Dendritic cell treated with granulocyte-macrophage colony-stimulating factor and Interleukin-4, amounts not matched to agents 40 ng/mL and 50 ng/mL, for 4 days (primary cell): ENCODE results near the gene CRHR2.

Source experiments
- H3K27ac Mint-ChIP-seq: one replicate; pipeline ENCODE4 v1.8.0; 2022; ENCODE audit warnings: mild to moderate bottlenecking, mixed read lengths
- H3K27me3 Mint-ChIP-seq: one replicate; pipeline ENCODE4 v1.8.0; 2022; ENCODE audit warnings: mild to moderate bottlenecking, mixed read lengths
- H3K36me3 Mint-ChIP-seq: one replicate; pipeline ENCODE4 v1.8.0; 2022; ENCODE audit warnings: low read depth, mixed read lengths
- H3K4me1 Mint-ChIP-seq: one replicate; pipeline ENCODE4 v1.8.0; 2022; ENCODE audit warnings: low read depth, mixed read lengths
- H3K4me3 Mint-ChIP-seq: one replicate; pipeline ENCODE4 v1.8.0; 2022; ENCODE audit warnings: mild to moderate bottlenecking, moderate library complexity, mixed read lengths
- H3K9me3 Mint-ChIP-seq: one replicate; pipeline ENCODE4 v1.8.0; 2022; ENCODE audit warnings: mixed read lengths
- intact Hi-C: fragments of 100-400 bp; cut with micrococcal nuclease; formaldehyde crosslinking; loops from one replicate; pipeline ENCODE4 v1.15.0; 2022

CRHR2 gene

DNA sequence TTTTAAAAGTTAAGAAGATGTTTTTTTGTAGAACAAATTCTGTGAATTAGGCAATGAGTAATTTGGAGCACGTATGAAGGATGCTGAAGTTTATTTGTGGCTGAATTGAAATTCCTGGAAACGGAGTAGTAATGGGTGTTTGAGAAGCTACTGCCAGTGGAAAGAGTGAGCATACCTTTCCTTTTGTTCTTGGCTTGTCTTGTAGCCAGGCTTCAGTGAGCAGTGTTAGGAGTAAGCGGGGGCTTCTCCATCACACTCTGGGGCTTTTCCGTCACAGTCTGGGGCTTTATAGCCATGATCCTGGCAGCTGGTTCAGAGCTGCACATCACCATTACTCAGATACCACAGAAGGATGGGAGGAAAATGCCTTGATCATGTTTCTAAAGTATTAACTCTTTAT lies 55.2 kb downstream of the CRHR2 start:
- intact Hi-C loops: no loop called here
- Mint-ChIP-seq H3K4me3 (no peak overlapping the region), H3K27me3 (no peaks in the 10 kb centered on the region), H3K36me3 (peaks cover 93% of the 10 kb centered on the region), H3K27ac (no peak overlapping the region), H3K4me1 (no peaks in the 10 kb centered on the region), H3K9me3 (no peaks in the 10 kb centered on the region)

GRCh38 chr7:30625283-30625682 lies 57.0 kb downstream of the CRHR2 start:
- Mint-ChIP-seq H3K9me3 (no peaks in the 10 kb centered on the region), H3K27me3 (no peaks in the 10 kb centered on the region), H3K4me1 (no peaks in the 10 kb centered on the region), H3K27ac (no peak overlapping the region), H3K4me3 (no peak overlapping the region), H3K36me3 (peaks cover 90% of the 10 kb centered on the region)
- intact Hi-C loops: no loop called here

DNA sequence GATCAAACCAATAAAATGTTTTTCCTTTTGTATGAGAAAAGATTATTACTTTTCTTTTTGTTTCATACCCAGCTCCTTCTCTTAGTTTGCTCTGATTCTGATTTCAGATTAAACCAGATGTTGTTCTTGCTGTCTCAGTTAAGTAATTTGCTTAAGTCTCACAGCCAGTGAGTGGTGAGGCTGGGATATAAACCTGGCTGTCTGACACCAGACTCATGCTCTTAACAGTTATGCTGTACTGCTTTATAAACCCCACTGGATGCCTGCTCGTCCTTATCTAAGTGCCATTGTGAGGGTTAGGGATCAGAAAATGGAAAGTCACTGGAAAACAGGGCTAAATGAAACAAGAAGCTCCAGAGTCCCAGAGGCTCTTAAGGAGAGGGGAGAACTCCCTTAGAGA lies 63.3 kb downstream of the CRHR2 start:
- Mint-ChIP-seq H3K4me3 (no peak overlapping the region), H3K9me3 (no peaks in the 10 kb centered on the region), H3K4me1 (no peaks in the 10 kb centered on the region), H3K27me3 (no peaks in the 10 kb centered on the region), H3K27ac (no peak overlapping the region), H3K36me3 (peaks cover 87% of the 10 kb centered on the region)
- intact Hi-C loops: no loop called here

DNA sequence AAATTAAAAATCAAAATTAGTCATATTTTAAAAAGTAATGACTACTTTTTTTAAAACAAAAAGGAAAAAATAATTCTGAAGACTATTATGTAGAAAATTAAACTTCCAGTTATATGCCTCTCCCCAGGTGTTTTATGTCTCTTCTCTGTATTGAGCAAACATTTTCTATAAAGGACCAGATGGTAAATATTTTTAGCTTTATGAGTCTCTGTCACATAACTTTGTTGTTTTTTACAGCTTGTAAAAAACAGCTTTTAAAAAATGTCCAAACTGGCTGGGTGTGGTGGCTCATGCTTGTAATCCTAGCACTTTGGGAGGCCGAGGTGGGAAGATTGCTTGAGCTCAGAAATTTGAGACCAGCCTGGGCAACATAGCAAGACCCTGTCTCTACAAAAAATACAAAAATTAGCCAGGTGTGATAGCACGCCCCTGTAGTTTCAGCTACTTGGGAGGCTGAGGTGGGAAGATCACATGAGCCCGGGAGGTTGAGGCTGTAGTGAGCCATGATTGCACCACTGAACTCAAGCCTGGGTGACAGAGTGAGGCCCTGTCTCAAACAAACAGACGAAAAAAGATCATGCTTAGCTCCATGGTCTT lies 64.1 kb downstream of the CRHR2 start:
- intact Hi-C loops: no loop called here
- H3K4me1 Mint-ChIP-seq: no peaks in the 10 kb centered on the region
- peaks cover 87% of the 10 kb centered on the region for H3K36me3 Mint-ChIP-seq
- no peaks in the 10 kb centered on the region for H3K9me3 Mint-ChIP-seq
- no peak overlapping the region for H3K27ac Mint-ChIP-seq
- H3K27me3 Mint-ChIP-seq: no peaks in the 10 kb centered on the region
- no peak overlapping the region for H3K4me3 Mint-ChIP-seq

GRCh38 chr7:30617359-30617758 lies 64.9 kb downstream of the CRHR2 start:
- H3K9me3 Mint-ChIP-seq: no peaks in the 10 kb centered on the region
- intact Hi-C loops: no loop called here
- H3K27ac Mint-ChIP-seq: no peak overlapping the region
- no peaks in the 10 kb centered on the region for H3K4me1 Mint-ChIP-seq
- peaks cover 87% of the 10 kb centered on the region for H3K36me3 Mint-ChIP-seq
- H3K4me3 Mint-ChIP-seq: no peak overlapping the region
- H3K27me3 Mint-ChIP-seq: no peaks in the 10 kb centered on the region

DNA sequence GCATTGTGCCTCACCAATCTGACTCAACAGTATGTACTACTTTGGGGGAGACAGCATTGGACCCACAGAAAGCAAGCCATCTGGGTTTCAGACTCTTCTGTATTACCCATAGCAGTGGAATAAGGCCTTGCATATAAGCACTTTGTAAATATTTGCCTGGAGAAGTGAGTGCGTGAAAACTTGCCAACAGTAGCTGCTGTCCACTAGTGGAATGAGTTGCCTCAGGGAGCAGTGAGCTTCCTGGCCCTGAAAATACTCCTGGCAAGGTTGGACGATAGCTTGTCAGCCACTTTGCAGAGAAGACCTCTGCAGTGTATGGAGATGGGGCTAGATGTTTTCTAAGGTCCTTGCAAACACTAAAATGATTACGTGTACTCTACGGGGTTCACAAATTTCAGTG lies 65.9 kb downstream of the CRHR2 start:
- Mint-ChIP-seq H3K9me3 (no peaks in the 10 kb centered on the region), H3K4me3 (no peak overlapping the region), H3K27me3 (no peaks in the 10 kb centered on the region), H3K36me3 (peaks cover 87% of the 10 kb centered on the region), H3K27ac (no peak overlapping the region), H3K4me1 (no peaks in the 10 kb centered on the region)
- intact Hi-C loops: no loop called here

DNA sequence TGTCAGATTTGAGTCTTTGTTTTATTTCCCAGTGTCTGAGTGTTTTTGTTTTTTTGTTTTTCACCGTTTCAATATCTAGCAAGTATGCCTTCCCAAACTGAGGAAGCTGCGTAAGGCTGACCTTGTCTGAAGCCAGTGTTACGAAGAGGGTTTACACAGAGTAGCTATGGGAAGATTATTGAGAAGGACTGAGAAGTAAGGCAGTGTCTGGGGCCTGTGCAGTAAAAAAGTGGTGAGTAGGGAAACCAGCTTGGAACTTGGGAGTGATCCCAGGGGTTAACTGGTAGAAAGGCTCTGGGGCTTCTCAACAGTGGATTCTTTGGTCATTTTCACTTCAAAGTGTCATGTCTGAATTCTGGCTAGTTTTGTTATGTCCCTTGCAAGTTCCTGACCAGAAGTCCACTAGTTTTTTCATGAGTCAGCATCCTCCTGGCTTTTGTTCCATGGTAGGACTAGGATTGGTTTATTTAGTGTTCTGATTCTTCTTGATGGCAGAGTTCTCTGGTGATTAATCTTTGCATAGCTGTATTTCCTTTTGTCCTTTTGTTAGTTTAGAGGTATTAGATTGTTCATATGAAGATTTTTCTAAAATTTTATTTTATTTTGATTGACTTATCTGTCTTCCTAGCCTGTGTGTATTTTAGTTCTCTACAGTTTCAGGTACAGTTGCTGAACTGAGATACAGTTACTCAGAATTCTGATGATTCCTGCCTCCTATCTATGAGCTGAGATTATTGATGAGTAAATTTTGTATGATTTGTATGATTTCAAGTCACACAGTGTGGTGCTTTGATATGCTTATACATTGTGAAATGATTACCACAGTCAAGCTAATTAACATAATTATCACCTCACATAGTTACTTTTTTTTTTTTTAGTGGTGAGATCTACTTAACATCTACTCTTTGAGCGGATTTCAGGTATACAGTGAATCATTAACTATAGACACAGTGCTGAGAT lies 68.6 kb downstream of the CRHR2 start:
- Mint-ChIP-seq H3K27me3 (no peaks in the 10 kb centered on the region), H3K27ac (no peak overlapping the region), H3K36me3 (peaks cover 88% of the 10 kb centered on the region), H3K4me1 (no peaks in the 10 kb centered on the region), H3K4me3 (no peak overlapping the region), H3K9me3 (no peaks in the 10 kb centered on the region)
- intact Hi-C loops: no loop called here

DNA sequence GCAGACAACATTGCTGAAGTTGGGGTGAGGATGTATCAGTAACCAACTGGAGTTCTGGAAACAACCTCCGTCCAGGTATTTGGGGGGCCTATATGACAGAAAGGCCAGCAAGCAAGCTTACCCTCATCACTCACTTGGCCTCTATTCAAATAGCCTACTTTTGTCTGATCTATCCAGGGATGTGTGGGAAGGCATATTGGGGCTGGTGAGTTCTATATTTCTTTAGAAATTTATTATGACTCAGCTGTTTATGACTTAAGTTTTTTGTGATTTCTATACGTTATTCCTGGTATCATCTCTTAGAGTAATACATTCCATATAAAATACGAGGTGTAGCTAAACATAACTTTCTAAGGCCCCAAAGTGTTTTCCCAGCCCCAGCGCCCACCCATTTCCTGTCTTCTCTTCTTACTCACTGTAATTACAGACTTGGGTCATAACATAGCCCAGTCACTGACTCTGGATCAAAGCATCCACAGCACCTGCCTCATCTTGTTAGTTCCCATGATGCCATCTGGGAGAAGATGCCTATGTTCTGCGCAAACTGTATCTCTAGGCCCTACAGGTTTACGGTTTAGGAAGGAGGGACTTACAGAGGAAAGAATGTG lies 69.5 kb downstream of the CRHR2 start:
- intact Hi-C loops: no loop called here
- H3K27me3 Mint-ChIP-seq: no peaks in the 10 kb centered on the region
- H3K9me3 Mint-ChIP-seq: no peaks in the 10 kb centered on the region
- H3K4me3 Mint-ChIP-seq: no peak overlapping the region
- H3K4me1 Mint-ChIP-seq: no peaks in the 10 kb centered on the region
- no peak overlapping the region for H3K27ac Mint-ChIP-seq
- peaks cover 89% of the 10 kb centered on the region for H3K36me3 Mint-ChIP-seq

DNA sequence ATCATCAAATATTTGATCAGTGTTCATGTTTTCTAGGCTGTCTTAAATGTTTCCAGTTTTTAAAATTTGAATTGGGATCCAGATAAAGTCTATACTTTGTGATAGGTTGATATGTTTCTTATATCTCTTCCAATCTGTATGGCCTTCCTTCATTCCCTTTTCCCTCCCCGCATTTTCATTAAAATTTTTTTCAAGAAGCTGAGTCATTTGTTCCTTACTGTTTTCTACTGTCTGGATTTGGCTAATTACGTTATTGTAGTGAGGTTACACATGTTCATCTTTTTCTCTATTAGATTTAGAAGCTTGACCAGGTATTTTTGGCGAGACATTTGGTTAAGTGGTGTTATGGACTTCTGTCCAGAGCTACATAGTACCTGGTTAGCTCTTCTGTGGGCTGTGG lies 76.4 kb downstream of the CRHR2 start:
- no peaks in the 10 kb centered on the region for H3K9me3 Mint-ChIP-seq
- no peak overlapping the region for H3K4me3 Mint-ChIP-seq
- intact Hi-C loops: no loop called here
- no peaks in the 10 kb centered on the region for H3K4me1 Mint-ChIP-seq
- H3K27me3 Mint-ChIP-seq: no peaks in the 10 kb centered on the region
- H3K36me3 Mint-ChIP-seq: peaks cover 94% of the 10 kb centered on the region
- no peak overlapping the region for H3K27ac Mint-ChIP-seq

GRCh38 chr7:30604901-30605300 lies 77.4 kb downstream of the CRHR2 start:
- Mint-ChIP-seq H3K9me3 (no peaks in the 10 kb centered on the region), H3K27ac (no peak overlapping the region), H3K36me3 (peaks cover 94% of the 10 kb centered on the region), H3K27me3 (no peaks in the 10 kb centered on the region), H3K4me1 (no peaks in the 10 kb centered on the region), H3K4me3 (no peak overlapping the region)
- intact Hi-C loops: no loop called here
